HG02840 (cell line): ENCODE data around the gene SLC35G2.
"Not testable (repeated sequence)": the region's sequence is repeated elsewhere in the genome, so short reads cannot be mapped to it uniquely, and the experiment has no call there.

Experiments
- ATAC-seq: cut with Tn5 transposase; IDR thresholded peaks from one replicate; pipeline ENCODE4 v1.9.1; 2021; ENCODE audit warnings: mild to moderate bottlenecking, moderate library complexity, moderate number of reproducible peaks; ENCODE audit not compliant: unreplicated experiment, low FRiP score

The SLC35G2 gene

GRCh38 chr3:136835089-136835812 lies 16.3 kb downstream of the SLC35G2 start:
- no peak for ATAC-seq

GRCh38 chr3:136835813-136836510 lies 17.0 kb downstream of the SLC35G2 start:
- no peak for ATAC-seq

GRCh38 chr3:136836511-136837156 lies 17.7 kb downstream of the SLC35G2 start:
- no peak for ATAC-seq

- no peak for ATAC-seq
Measured at GRCh38 chr3:136838641-136839555, 20.0 kb downstream of the SLC35G2 start.

- no peak for ATAC-seq
Measured at GRCh38 chr3:136839556-136839931, 20.6 kb downstream of the SLC35G2 start.

GRCh38 chr3:136840252-136840651 lies 21.3 kb downstream of the SLC35G2 start:
- no peak for ATAC-seq

- ATAC-seq, result no peak
Measured at GRCh38 chr3:136842294-136842693, 23.4 kb downstream of the SLC35G2 start.

GRCh38 chr3:136844724-136845123 lies 25.8 kb downstream of the SLC35G2 start:
- no peak for ATAC-seq

GRCh38 chr3:136852180-136852579 lies 33.3 kb downstream of the SLC35G2 start:
- no peak for ATAC-seq

GRCh38 chr3:136856665-136857064 lies 37.7 kb downstream of the SLC35G2 start:
- no peak for ATAC-seq

GRCh38 chr3:136858381-136858780 lies 39.5 kb downstream of the SLC35G2 start:
- no peak for ATAC-seq

GRCh38 chr3:136860541-136860940 lies 41.6 kb downstream of the SLC35G2 start:
- no peak for ATAC-seq

GRCh38 chr3:136861890-136862616 lies 43.1 kb downstream of the SLC35G2 start, which contains the start of gene NCK1:
Gene NCK1 (plus strand): TSS chr3:136862208. CDS start chr3:136928002, 65,794 bp downstream.
- peak; percentile 99 for ATAC-seq

- ATAC-seq, result peak; percentile 26
Measured at GRCh38 chr3:136862617-136863322, 43.8 kb downstream of the SLC35G2 start.

- no peak for ATAC-seq
Measured at GRCh38 chr3:136869282-136869681, 50.4 kb downstream of the SLC35G2 start.

- not testable (repeated sequence) for ATAC-seq
Measured at GRCh38 chr3:136872258-136872657, 53.3 kb downstream of the SLC35G2 start.

- not testable (repeated sequence) for ATAC-seq
Measured at GRCh38 chr3:136879510-136879909, 60.6 kb downstream of the SLC35G2 start.

- ATAC-seq, result no peak
Measured at GRCh38 chr3:136882571-136882970, 63.6 kb downstream of the SLC35G2 start.
